Subcutaneous adipose tissue (tissue), 4 donors: ENCODE results near the gene JMJD1C. TPM values are rescaled to one million over a fixed set of nuclear protein-coding genes. Genes with fewer than 3 reads are reported as not detected.

Source experiments
- total RNA-seq, 4 donors: library from RNA; depleted of rRNA; stranded (reverse); fragments of >200 nt; gene quantifications; one replicate each; pipeline ENCODE4 v1.1.0, GENCODE V29; 2016
- TF ChIP-seq, protein P1 (sequence below): fragments of 450-650 bp; IDR thresholded peaks from one replicate; pipeline ENCODE4 v1.5.1; 2016; ENCODE audit warnings: low read depth, mild to moderate bottlenecking, control low read depth, antibody characterized with exemption, moderate library complexity

JMJD1C gene
- total RNA-seq, 4 donors from 2014 or later: 106 to 178 (median 171) TPM

DNA sequence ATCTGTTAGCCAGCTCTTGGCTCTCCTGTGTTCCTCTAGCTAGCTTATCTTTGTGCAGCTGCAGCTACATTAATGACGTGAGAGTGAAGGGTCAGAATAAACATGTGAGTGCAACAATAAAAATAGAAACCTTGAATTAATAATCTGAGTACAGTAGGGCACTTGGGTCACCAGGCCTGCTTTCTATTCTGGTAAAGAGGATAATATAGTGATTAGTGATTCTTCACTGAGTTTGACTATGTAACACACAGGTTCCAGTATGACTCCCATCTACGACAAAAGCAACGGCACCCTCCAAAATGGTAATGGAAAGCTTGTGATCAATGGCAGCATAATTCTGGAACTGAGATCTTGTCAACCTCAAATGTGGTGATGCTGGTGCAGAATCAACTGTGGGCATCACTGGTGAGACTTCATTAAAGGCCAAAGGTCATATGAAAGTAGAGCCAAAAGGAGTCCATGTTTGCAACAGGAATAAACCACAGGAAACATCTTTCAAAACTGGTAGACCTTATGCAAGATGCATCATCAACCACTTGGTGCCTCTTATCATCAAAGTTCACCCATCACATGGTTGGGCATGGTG, 255.1 kb downstream of the JMJD1C start:
- TF ChIP-seq, protein P1, sequence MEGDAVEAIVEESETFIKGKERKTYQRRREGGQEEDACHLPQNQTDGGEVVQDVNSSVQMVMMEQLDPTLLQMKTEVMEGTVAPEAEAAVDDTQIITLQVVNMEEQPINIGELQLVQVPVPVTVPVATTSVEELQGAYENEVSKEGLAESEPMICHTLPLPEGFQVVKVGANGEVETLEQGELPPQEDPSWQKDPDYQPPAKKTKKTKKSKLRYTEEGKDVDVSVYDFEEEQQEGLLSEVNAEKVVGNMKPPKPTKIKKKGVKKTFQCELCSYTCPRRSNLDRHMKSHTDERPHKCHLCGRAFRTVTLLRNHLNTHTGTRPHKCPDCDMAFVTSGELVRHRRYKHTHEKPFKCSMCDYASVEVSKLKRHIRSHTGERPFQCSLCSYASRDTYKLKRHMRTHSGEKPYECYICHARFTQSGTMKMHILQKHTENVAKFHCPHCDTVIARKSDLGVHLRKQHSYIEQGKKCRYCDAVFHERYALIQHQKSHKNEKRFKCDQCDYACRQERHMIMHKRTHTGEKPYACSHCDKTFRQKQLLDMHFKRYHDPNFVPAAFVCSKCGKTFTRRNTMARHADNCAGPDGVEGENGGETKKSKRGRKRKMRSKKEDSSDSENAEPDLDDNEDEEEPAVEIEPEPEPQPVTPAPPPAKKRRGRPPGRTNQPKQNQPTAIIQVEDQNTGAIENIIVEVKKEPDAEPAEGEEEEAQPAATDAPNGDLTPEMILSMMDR: no peak

DNA sequence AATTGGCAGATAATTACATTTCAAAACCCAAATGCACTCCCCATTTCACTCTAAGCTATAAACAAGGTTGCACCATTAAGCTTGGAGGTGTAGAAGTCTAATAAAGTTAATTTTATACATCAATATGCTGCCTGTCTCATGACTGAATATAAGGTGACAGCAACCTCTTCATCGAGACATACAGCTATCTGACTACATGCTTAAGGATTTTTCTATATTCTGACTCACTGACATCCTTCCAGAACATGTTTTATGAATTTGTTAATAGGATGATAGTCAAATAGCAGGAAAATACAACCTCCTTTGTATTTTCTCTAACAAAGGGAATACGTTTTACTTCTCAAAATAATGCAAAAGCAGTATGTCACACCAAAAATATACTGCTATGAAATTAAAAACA, 256.1 kb downstream of the JMJD1C start:
- TF ChIP-seq, protein P1: no peak

DNA sequence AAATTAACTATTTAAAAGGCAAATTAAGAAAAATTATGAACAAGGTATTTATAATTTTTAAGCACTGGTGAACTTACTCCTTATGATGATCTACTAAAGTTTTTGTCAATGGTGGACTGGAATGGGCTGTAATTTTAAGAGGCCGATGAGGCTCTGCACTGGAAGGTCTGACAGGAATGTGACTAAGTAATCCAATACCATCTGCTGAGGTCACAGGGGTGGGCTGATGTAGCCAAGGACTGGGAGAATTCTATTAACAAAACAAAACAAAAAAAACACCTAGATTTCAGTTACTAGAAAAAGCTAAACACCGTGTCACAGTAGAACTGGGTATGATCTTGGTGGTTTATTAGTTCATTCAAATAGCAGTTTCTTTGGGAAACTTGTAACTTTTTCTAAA, 256.8 kb downstream of the JMJD1C start:
- TF ChIP-seq, protein P1: no peak

DNA sequence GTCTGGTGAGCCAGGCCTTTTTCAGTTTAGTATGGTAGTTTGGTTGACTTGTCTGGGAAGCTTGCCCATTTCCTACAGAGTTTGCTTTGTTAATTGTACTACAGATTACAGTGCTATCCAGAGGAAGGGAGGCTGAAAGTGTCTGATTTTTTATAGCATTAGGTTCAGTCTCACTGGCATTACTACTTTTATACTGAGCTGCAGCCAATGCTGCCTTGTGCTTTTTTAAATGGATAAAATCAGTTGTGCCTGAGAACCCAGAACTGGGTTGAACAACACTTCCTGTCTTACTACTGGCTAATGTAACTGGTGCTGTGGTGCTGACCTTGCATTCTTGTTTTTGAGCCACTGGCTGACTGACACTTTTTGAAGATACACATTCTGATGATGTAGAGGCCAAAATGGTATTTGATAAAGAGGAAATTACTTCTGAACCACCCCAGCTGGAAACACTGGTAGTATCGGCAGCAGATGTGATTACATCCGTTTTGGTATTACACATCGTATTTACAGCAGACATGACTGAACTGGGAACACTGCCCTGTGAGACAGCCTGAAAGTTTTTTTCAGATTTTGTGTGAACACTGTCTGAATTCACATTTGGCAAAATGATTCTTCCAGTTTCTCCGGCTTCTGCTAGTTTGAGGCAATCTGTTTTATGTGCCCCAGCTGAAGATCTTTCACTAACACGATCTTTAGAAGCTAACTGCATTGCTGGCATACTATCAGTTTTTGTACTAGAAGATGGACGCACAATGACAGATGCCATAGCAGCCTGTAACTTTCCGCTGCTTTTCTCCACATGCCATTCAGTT, 258.6 kb downstream of the JMJD1C start:
- TF ChIP-seq, protein P1: no peak

DNA sequence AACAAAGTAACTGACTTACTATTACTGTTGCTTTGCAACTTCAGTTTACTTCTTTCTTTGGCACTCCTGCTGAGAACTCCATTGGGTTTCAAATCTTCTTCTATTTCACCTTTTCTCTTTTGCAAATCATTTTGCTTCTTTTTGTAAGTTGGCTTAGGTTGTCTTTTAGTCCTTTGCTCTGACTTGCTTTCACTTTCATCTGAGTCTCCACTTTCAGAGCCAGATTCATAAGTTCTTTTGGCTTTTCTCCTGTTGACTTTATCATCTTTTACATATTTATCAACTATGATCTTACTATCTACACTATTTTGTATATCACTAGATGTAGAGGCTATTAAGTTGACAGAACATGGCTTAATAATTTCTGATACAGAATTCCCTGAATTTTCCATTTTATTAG, 259.2 kb downstream of the JMJD1C start:
- TF ChIP-seq, protein P1: no peak

DNA sequence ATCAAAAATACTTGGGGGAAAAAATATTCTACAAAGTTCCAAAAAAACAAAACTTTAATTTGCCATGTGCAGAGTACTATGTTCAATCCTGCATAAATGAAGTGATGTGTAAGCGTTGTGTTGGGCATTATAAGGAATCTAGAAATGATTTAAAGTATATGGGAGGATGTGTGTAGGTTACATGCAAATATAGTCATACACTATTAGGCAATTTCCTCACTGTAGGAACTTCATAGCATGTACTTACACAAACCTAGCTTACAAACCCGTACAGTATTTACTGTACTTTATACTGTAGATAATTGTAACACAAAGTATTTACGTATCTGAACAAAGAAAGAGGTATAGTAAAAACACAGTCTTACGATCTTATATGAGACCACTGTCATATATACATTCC, 260.4 kb downstream of the JMJD1C start:
- TF ChIP-seq, protein P1: no peak

DNA sequence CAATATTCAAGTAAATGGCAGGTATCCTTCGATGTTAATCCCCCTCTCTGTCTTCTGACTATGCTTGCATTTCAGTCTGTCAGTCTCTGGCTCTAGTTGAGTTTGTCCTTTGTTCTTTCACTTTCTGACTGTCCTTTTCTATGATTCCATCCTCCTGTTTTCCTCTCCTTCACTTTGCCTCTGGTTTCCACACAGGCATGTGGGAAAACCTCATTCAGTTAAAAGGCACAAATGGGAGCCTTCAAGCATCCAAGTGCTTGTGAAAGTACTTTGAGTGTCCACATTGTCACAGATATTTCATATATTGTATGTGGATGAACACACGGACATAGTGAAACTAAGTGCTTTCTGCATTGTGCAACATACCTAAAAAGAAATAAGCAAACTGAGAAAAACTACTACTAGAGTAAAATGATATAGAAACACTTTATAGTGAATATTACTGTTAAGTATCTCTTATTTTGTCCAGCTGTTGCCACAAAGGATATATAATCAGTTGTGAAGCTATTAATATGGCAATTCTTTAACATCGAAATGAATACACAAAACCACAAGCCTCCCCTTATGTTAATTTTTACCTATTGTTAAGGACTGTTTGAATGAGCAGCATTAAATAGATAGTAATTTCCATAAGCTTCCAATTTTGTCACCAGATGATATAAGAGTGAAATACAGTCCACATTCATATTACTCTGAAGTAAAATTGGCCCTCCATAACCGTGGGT, 260.9 kb downstream of the JMJD1C start:
- TF ChIP-seq, protein P1: no peak
